Neutrophil (primary cell): Measurements from ENCODE around the gene FRYL.

Source experiments
- H3K27ac ChIP-seq: fragments of 200-600 bp; sonication (generic); 2 replicates; pipeline ENCODE4 v1.5.1; 2016; ENCODE audit warnings: mild to moderate bottlenecking, moderate library complexity
- H3K27me3 ChIP-seq: fragments of 200-600 bp; sonication (generic); 2 replicates; pipeline ENCODE4 v1.6.0; 2016; ENCODE audit warnings: mild to moderate bottlenecking
- H3K36me3 ChIP-seq: fragments of 200-600 bp; sonication (generic); 2 replicates; pipeline ENCODE4 v1.5.1; 2017
- H3K4me1 ChIP-seq, 2 experiments: fragments of 200-600 bp in 1 of 2; sonication (generic) in 1 of 2; 1 replicate in 1 of 2; 2 replicates in 1 of 2; pipeline versions ENCODE4 v1.5.1 to v1.6.1; 2013 to 2016; ENCODE audit warnings: low read depth in 1 of 2, low read length in 1 of 2, mild to moderate bottlenecking in 1 of 2, moderate library complexity in 1 of 2; ENCODE audit not compliant: control insufficient read depth in 1 of 2, insufficient read depth in 1 of 2
- H3K4me3 ChIP-seq, 2 experiments: fragments of 200-600 bp in 1 of 2; sonication (generic) in 1 of 2; 1 replicate in 1 of 2; 2 replicates in 1 of 2; pipeline ENCODE4 v1.5.1; 2013 to 2016; ENCODE audit warnings: low read depth in 1 of 2, low read length in 1 of 2, mild to moderate bottlenecking in 1 of 2, moderate library complexity in 1 of 2
- H3K9me3 ChIP-seq: fragments of 200-600 bp; sonication (generic); 2 replicates; pipeline ENCODE4 v1.5.1; 2016
- CTCF ChIP-seq: fragments of 200-600 bp; sonication (generic); IDR thresholded peaks from 2 replicates; pipeline ENCODE4 v1.5.1; 2016; ENCODE audit warnings: antibody characterized with exemption

FRYL gene

DNA sequence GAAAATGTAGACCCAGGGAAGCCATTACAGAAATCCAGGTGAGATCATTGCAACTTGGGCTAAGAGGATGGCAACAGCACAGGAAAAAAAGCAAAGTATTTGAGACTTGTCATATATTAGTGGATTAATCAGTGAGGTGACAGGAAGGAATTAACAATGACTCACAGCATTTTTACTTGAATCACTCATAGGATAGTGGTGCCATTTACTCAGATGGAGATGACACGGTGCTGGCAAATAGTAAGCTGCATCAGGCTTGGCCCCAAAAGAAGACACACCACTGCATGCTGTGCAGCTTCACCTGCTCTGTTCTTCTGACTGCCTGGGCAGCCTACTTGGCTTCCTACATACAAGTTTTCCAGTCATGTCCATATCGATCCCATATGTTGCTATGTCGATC lies 144.8 kb downstream of the FRYL start:
- H3K36me3 ChIP-seq, result no peaks in the 10 kb centered on the region
- TF ChIP-seq CTCF, result no peak
- H3K4me1 ChIP-seq, result peaks cover 13 to 32% of the 10 kb centered on the region in 2 experiments
- H3K27ac ChIP-seq, result peak overlapping the region; percentile 24
- no peaks in the 10 kb centered on the region for H3K9me3 ChIP-seq
- H3K27me3 ChIP-seq, result no peaks in the 10 kb centered on the region
- H3K4me3 ChIP-seq, result no peak overlapping the region

DNA sequence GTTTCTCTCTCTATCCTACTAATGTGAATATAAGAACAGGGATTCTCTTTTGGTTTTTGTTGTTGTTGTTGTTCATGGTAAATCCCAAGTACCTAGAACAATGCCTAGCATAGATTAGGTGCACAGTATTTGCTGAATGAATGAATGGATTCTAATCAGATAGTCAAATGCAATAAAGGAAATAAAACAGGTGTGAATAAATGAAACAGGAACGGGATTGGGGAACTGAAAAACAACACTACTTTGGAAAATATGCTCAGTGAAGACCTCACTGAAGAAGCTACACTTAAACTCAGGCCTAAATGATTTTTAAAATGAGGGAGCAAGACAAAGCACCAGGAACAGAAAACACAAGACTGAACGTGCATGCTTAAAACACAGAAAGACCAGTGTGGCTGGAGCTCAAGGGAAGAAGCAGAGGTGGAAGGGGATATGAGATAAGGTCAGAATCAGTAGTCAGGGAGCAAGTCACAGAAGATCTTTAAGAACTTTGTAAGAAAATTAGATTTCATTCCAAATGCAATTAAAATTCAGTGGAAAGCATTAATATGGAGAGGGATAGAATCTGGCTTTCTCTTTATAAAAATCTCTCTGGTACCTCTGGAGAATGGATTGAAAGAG lies 145.3 kb downstream of the FRYL start:
- Histone ChIP-seq H3K4me1 (peaks cover 13 to 32% of the 10 kb centered on the region in 2 experiments), H3K9me3 (no peaks in the 10 kb centered on the region), H3K4me3 (no peak overlapping the region), H3K27ac (peak overlapping the region; percentile 24), H3K27me3 (no peaks in the 10 kb centered on the region), H3K36me3 (no peaks in the 10 kb centered on the region)
- TF ChIP-seq CTCF, result no peak

GRCh38 chr4:48633657-48634056 lies 146.4 kb downstream of the FRYL start:
- Histone ChIP-seq H3K27me3 (no peaks in the 10 kb centered on the region), H3K9me3 (no peaks in the 10 kb centered on the region), H3K4me3 (no peak overlapping the region), H3K4me1 (peaks cover 13 to 32% of the 10 kb centered on the region in 2 experiments), H3K27ac (no peak overlapping the region), H3K36me3 (no peaks in the 10 kb centered on the region)
- no peak for TF ChIP-seq CTCF

DNA sequence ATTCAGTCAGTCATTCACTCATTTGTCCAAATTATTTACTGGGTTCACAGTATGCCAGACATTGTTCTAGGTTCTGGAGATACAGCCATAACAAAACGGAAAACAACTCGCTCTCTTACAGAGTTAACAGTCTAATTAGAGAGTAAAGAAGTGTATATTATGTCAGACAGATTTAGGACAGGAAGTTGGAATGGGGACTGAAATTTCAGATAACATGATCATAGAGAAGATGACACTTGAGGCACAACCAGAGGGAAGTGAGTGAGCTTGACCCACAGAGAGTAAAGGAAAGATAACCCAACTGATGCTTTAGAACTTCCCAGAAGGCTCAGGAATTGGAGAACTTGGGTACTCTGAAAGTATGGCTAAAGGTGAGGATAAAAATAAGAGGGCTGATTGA lies 150.6 kb downstream of the FRYL start:
- Histone ChIP-seq H3K4me3 (no peak overlapping the region), H3K9me3 (no peaks in the 10 kb centered on the region), H3K36me3 (no peaks in the 10 kb centered on the region), H3K27ac (no peak overlapping the region), H3K4me1 (peaks cover 4 to 10% of the 10 kb centered on the region in 2 experiments), H3K27me3 (no peaks in the 10 kb centered on the region)
- TF ChIP-seq CTCF, result no peak

DNA sequence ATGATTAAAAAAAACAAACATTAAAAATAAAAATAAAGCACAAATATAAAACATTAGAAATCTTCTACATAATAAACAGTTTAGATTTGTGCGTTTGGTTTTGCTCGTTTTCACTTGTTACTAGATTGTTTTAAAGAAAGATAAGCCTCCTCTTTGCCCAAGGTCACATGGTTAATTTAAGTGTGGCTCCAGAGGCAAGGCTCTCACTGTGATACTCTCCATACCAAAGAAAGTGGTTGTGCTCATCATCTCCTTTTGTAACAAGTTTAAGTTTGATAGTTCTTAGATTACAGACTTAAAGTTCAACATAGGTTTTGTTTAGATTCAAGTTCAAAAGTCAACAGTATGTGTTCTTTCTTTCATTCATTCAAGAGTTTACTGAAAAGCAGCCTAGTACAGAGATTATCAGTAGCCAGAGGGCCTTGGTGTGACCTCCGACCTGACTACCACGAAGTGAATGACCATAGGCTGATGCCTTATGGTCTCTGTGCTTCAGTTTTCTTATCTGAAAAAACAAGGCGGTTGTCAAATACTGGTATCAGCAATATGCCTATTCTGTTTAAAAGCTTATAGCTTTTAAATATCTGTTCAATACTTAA lies 156.8 kb downstream of the FRYL start:
- peaks cover 30% of the 10 kb centered on the region for H3K36me3 ChIP-seq
- TF ChIP-seq CTCF, result no peak
- no peaks in the 10 kb centered on the region for H3K9me3 ChIP-seq
- no peak overlapping the region for H3K4me3 ChIP-seq
- no peak overlapping the region for H3K27ac ChIP-seq
- H3K27me3 ChIP-seq, result no peaks in the 10 kb centered on the region
- H3K4me1 ChIP-seq, result no peaks in the 10 kb centered on the region
